NCI-H146 treated with DMSO at 0.1 percent for 48 hours (cell line): ENCODE data around the gene MBD5.
"Not testable (repeated sequence)": the region's sequence is repeated elsewhere in the genome, so short reads cannot be mapped to it uniquely, and the experiment has no call there.

Experiments
- DNase-seq: peaks from one replicate; lab custom pipeline; 2025; ENCODE audit not compliant: unreplicated experiment; lab: John Stamatoyannopoulos, UW

The MBD5 gene

GRCh38 chr2:148021059-148021861 lies at the start of gene MBD5:
Gene MBD5 (plus strand): TSS chr2:148021091.
- DNase-seq: peak; percentile 45

GRCh38 chr2:147976102-147976501 lies 44.8 kb upstream of the MBD5 start:
- DNase-seq: no peak

GRCh38 chr2:147977679-147978078 lies 43.2 kb upstream of the MBD5 start:
- DNase-seq: no peak

DNA sequence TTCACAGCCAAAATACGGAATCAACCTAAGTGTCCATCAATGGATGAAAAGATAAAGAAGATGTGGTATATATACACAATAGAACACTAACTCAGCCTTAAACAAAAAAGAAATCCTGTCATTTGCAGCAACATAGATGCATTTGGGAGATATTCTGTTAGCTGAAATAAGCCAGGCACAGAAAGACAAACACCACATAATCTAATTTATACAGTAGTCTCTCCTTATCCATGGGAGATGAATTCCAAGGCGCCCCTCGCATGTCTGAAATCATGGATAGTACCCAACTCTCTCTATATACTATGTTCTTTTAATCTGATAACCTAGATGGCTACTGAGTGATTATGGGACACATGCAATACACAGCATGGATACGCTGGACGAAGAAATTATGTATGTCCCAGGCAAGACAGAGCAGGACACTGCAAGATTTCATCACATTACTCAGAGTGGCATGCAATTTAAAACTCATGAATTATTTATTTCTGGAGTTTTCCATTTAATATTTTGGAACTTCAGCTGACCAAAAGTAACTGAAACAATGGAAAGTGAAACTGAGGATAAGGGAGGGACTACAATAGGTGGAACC lies 39.9 kb upstream of the MBD5 start:
- DNase-seq: no peak

GRCh38 chr2:147989102-147989501 lies 31.8 kb upstream of the MBD5 start:
- no peak for DNase-seq

GRCh38 chr2:147989809-147990403 lies 31.0 kb upstream of the MBD5 start:
- DNase-seq: no peak

DNA sequence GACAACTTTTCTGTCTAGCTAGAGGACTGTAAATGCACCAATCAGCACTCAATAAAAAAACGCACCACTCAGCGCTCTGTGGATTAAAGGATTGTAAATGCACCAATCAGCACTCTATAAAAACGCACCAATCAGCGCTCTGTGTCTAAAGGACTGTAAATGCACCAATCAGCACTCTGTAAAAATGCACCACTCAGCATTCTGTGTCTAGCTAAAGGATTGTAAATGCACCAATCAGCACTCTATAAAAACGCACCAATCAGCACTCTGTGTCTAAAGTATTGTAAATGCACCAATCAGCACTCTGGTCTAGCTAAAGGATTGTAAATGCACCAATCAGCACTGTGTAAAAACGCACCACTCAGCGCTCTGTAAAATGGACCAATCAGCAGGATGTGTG lies 25.9 kb upstream of the MBD5 start:
- DNase-seq: not testable (repeated sequence)

- no peak for DNase-seq
These were observed 24.1 kb upstream of the MBD5 start for GRCh38 chr2:147996828-147997227.

- DNase-seq: no peak
These were observed 22.7 kb upstream of the MBD5 start for GRCh38 chr2:147998203-147998602.

- DNase-seq: no peak
These were observed 21.8 kb upstream of the MBD5 start for GRCh38 chr2:147999126-147999525.

DNA sequence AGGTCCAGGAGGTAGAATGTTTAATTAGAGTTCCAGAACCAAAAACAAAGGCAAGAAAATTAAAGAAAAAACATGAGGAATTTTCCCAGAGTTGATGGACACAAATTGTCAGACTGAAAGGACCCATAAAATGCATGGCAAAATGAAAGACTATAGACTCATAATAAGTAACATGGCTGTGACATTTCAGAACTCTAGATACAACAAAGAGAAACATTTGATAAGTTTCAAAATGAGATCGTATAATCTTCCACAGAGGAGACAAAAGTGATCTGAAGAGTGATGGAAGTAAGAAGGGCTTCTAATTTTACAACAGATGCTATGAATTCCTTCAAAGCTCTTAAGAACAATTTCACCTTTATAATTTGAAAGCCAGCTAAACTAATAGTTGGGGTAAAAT lies 20.8 kb upstream of the MBD5 start:
- no peak for DNase-seq

GRCh38 chr2:148002420-148002819 lies 18.5 kb upstream of the MBD5 start:
- not testable (repeated sequence) for DNase-seq

DNA sequence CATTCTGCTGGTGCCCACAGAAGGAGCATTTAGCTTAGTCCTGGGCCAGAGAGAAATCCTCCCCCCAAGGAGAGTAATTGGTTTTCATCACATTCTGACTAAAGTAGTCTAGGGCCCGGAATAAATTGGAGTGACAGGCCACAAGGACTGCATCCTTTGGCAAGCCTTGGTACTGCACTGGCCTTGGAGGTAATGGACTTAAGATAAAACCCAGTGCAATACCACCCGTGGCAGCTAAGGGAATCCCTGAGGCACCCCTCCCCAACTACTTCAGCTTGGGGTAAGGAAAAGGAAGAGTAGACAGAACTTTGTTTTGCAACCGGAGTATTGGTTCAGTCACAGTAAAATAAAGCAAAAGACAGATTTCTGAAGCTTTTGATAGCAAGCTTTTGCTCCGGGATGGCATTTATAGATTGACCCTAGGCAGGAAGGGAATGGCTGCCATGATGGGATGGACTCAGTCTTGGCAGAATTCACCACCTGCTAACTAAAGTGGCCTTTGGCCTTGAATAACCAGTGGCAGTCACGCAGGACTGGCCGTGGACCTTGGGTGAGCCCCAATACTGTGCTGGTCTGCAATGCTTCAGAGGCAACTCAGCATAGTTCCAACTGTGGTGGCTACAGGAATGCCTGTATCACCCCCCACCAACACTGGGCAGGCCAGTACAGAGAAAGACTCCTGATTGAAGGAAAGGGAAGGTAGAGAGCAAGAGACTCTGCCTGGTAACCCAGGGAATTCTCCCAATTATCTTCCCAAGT lies 14.5 kb upstream of the MBD5 start:
- no peak for DNase-seq

- DNase-seq: no peak
These were observed 13.5 kb upstream of the MBD5 start for GRCh38 chr2:148007219-148007900.

- DNase-seq: not testable (repeated sequence)
These were observed 12.5 kb upstream of the MBD5 start for GRCh38 chr2:148008411-148008810.

DNA sequence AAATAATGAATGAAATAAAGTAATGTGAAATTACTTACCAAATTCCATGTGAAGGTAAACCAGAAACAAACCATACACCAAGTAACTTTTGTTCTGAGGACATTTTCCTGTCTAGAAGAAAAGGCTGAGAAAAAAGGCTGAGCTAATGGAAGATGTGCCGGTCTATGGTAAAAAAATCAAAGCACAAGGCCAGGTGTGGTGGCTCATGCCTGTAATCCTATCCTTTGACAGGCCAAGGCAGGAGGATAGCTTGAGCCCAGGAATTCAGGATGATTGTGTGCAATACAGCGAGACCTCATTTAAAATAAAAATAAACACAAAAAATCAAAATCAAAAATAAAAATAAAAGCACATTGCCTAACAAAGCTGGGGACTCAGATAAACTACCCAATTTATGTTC lies 7.0 kb upstream of the MBD5 start:
- DNase-seq: no peak

GRCh38 chr2:148014616-148015015 lies 6.3 kb upstream of the MBD5 start:
- no peak for DNase-seq

- peak; percentile 94 for DNase-seq
These were observed 506 bp upstream of the MBD5 start, which contains the start of gene ORC4 for GRCh38 chr2:148020111-148021058. Gene ORC4 (minus strand): TSS chr2:148020737. CDS start chr2:147975958, 44,779 bp downstream.

- peak; percentile 7 for DNase-seq
These were observed 995 bp downstream of the MBD5 start for GRCh38 chr2:148021886-148022285.

GRCh38 chr2:148022351-148022750 lies 1.5 kb downstream of the MBD5 start:
- DNase-seq: no peak
